ENCODE data around the gene PGM2. TPM values are rescaled to one million over a fixed set of nuclear protein-coding genes. Genes with fewer than 3 reads are reported as not detected.
A peak's percentile ranks its signal among the peaks of the same experiment; 100 is the strongest.

PGM2 gene
- total and polyA plus RNA-seq, 2 experiments from 2014 or later, result 11.2 to 17.9 TPM

DNA sequence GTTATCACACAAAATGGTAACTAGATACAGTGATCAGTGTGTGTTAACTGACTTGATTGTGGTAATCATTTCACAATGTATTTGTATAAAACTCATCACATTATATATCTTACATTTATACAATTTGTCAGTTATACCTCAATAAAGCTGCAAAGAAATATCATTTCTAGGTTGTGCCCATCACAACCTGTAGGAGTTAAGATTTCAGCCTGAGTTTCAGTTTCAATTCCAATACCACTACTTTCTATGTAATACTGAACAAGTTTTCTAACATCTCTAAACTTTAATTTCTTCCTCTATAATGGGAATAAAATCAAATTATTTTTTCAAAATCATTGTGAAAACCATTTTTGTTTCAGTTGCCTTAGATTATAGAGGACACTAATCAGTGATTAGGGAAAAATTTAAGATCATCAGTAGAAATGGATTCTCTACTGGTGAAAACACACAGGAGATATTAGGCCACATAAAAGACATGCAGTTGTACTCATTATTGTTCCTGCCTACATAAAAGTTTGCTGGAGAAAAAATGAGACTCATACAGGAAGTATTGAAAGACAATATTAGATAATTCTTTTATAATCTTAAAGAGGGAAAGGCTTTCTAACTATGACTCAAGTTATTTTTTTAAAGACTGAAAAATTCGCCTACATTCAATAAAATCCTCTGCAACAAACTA lies 46.0 kb downstream of the PGM2 start:
- H4K20me1 ChIP-seq (ENCODE audit: insufficient read depth), result no peaks in the 10 kb centered on the region
- H2AFZ ChIP-seq, result no peak overlapping the region
- 82 to 100% methylated on average over 1 of the region's 1 CpG for WGBS, 2 experiments (ENCODE audit: low coverage in 1 of 2, low lambda C conversion rate in 2 of 2, missing lambda C conversion rate in 2 of 2)
- no peak overlapping the region for H3K4me2 ChIP-seq (ENCODE audit: unreplicated experiment)
- no peaks in the 10 kb centered on the region for H3K79me2 ChIP-seq (ENCODE audit: insufficient read depth)
- H3K9me2 ChIP-seq (ENCODE audit: insufficient read depth), result no peaks in the 10 kb centered on the region
- H3K27ac ChIP-seq, result no peak overlapping the region
- DNase-seq, result no peak
- no peak overlapping the region for H3K4me3 ChIP-seq
- H3F3A ChIP-seq (ENCODE audit: insufficient read depth), result no peaks in the 10 kb centered on the region
- in situ Hi-C loops (cut with MboI), result no loop called here
- H3K4me1 ChIP-seq (ENCODE audit: insufficient read depth), result no peaks in the 10 kb centered on the region
- no peaks in the 10 kb centered on the region for H3K27me3 ChIP-seq (replicated peaks; ENCODE audit: insufficient read depth)
- H3K9ac ChIP-seq, result no peak overlapping the region
- H3K36me3 ChIP-seq (ENCODE audit: low read depth), result no peaks in the 10 kb centered on the region
- H3K9me3 ChIP-seq (ENCODE audit: low read depth), result no peaks in the 10 kb centered on the region
- TF ChIP-seq EZH2 (IDR thresholded peaks at IDR 0.05; ENCODE audit: insufficient read depth, poor library complexity, severe bottlenecking), result no peak
- TF ChIP-seq EZH2phosphoT487 (IDR thresholded peaks at IDR 0.05; ENCODE audit: insufficient read depth, low read depth), result no peak

DNA sequence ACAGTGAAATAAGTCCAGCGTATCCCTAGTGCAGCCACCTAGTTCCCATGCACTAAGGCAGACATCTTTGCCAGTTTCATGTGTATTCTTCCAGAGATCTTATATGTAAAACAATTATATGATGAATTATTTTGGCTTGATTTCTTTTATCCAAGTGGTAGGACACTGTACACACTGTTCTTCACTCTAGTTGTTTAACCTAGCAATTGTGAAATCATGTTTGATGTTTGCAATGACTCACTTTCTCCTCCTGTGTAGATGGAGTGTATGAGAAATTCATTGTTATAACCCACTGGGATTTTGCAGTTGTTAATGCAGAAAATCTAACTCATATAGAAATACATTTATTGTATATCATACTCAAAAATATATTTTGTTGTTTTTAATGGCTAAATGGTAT lies 46.9 kb downstream of the PGM2 start:
- no peaks in the 10 kb centered on the region for H3K36me3 ChIP-seq (ENCODE audit: low read depth)
- in situ Hi-C loops (cut with MboI), result no loop called here
- H3K4me1 ChIP-seq (ENCODE audit: insufficient read depth), result no peaks in the 10 kb centered on the region
- TF ChIP-seq EZH2phosphoT487 (IDR thresholded peaks at IDR 0.05; ENCODE audit: insufficient read depth, low read depth) (no peak), EZH2 (IDR thresholded peaks at IDR 0.05; ENCODE audit: insufficient read depth, poor library complexity, severe bottlenecking) (no peak)
- no peaks in the 10 kb centered on the region for H3K9me2 ChIP-seq (ENCODE audit: insufficient read depth)
- no peaks in the 10 kb centered on the region for H4K20me1 ChIP-seq (ENCODE audit: insufficient read depth)
- no peak overlapping the region for H3K9ac ChIP-seq
- whole genome bisulfite sequencing, 2 experiments (ENCODE audit: low coverage in 1 of 2, low lambda C conversion rate in 2 of 2, missing lambda C conversion rate in 2 of 2), result 54 to 73% methylated on average over 1 of the region's 1 CpG
- no peak overlapping the region for H3K27ac ChIP-seq
- H3F3A ChIP-seq (ENCODE audit: insufficient read depth), result no peaks in the 10 kb centered on the region
- DNase-seq, result peak; percentile 64
- no peaks in the 10 kb centered on the region for H3K9me3 ChIP-seq (ENCODE audit: low read depth)
- no peak overlapping the region for H3K4me2 ChIP-seq (ENCODE audit: unreplicated experiment)
- H3K4me3 ChIP-seq, result no peak overlapping the region
- H3K79me2 ChIP-seq (ENCODE audit: insufficient read depth), result no peaks in the 10 kb centered on the region
- no peak overlapping the region for H2AFZ ChIP-seq
- H3K27me3 ChIP-seq (replicated peaks; ENCODE audit: insufficient read depth), result no peaks in the 10 kb centered on the region

DNA sequence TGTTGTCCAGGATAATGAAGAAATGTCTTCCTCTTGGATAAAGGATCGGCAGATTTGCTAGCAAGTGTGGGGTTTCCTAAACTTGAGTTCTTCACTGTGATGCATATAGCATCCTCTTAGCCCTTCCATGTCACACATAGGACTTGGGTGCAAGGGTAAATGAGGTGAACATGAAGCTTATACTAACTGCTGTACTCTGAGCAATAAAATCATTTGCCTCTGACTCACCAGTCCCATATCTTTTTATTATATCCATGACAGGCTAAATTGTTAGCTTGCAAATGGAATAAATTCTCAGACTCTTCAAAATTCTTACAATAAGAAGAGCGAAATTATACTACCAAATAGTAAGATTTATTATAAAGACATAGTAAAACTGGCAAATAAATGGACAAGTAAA lies 49.7 kb downstream of the PGM2 start:
- Histone ChIP-seq H2AFZ (no peak overlapping the region), H3K27me3 (replicated peaks; ENCODE audit: insufficient read depth) (no peaks in the 10 kb centered on the region), H3K4me1 (ENCODE audit: insufficient read depth) (no peaks in the 10 kb centered on the region), H3K79me2 (ENCODE audit: insufficient read depth) (no peaks in the 10 kb centered on the region), H3K9me2 (ENCODE audit: insufficient read depth) (no peaks in the 10 kb centered on the region), H4K20me1 (ENCODE audit: insufficient read depth) (no peaks in the 10 kb centered on the region), H3F3A (ENCODE audit: insufficient read depth) (no peaks in the 10 kb centered on the region), H3K36me3 (ENCODE audit: low read depth) (no peaks in the 10 kb centered on the region), H3K27ac (no peak overlapping the region), H3K9me3 (ENCODE audit: low read depth) (no peaks in the 10 kb centered on the region), H3K9ac (no peak overlapping the region), H3K4me3 (no peak overlapping the region), H3K4me2 (ENCODE audit: unreplicated experiment) (no peak overlapping the region)
- no peak for DNase-seq
- TF ChIP-seq EZH2 (IDR thresholded peaks at IDR 0.05; ENCODE audit: insufficient read depth, poor library complexity, severe bottlenecking) (no peak), EZH2phosphoT487 (IDR thresholded peaks at IDR 0.05; ENCODE audit: insufficient read depth, low read depth) (no peak)
- in situ Hi-C loops (cut with MboI), result no loop called here
- 91 to 93% methylated on average over 2 of the region's 2 CpGs for WGBS, 2 experiments (ENCODE audit: low coverage in 1 of 2, low lambda C conversion rate in 2 of 2, missing lambda C conversion rate in 2 of 2)

DNA sequence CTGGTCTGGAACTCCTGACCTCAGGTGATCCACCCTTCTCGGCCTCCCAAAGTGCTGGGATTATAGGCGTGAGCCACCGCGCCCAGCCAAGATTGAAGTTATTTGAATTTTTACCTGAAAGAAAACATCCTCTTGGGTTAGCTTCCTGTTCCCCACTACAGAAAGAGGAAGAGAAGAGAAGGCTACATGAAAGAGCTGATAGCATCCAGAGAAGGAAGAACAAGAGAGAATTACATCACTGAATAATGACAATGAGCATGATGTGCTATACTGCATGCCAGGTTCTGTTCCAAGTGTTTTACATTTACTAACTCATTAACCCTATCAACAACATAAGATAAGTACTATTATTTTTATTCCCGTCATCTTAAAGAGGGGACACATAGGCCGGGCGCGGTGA lies 52.9 kb downstream of the PGM2 start:
- Histone ChIP-seq H3K9ac (no peak overlapping the region), H3K4me1 (ENCODE audit: insufficient read depth) (no peaks in the 10 kb centered on the region), H4K20me1 (ENCODE audit: insufficient read depth) (no peaks in the 10 kb centered on the region), H3K27me3 (replicated peaks; ENCODE audit: insufficient read depth) (no peaks in the 10 kb centered on the region; the same call in 1 of the 2 replicates), H2AFZ (no peak overlapping the region), H3K79me2 (ENCODE audit: insufficient read depth) (no peaks in the 10 kb centered on the region), H3K4me2 (ENCODE audit: unreplicated experiment) (no peak overlapping the region), H3K9me3 (ENCODE audit: low read depth) (no peaks in the 10 kb centered on the region), H3K36me3 (ENCODE audit: low read depth) (no peaks in the 10 kb centered on the region), H3K4me3 (no peak overlapping the region), H3K27ac (no peak overlapping the region), H3F3A (ENCODE audit: insufficient read depth) (no peaks in the 10 kb centered on the region), H3K9me2 (ENCODE audit: insufficient read depth) (no peaks in the 10 kb centered on the region)
- TF ChIP-seq EZH2 (IDR thresholded peaks at IDR 0.05; ENCODE audit: insufficient read depth, poor library complexity, severe bottlenecking) (no peak), EZH2phosphoT487 (IDR thresholded peaks at IDR 0.05; ENCODE audit: insufficient read depth, low read depth) (no peak)
- WGBS, 2 experiments (ENCODE audit: low coverage in 1 of 2, low lambda C conversion rate in 2 of 2, missing lambda C conversion rate in 2 of 2), result 94 to 96% methylated on average over 8 of the region's 8 CpGs
- in situ Hi-C loops (cut with MboI), result no loop called here
- no peak for DNase-seq
